HG03558 (cell line): Measurements from ENCODE around the gene TPO.

Experiments used
- ATAC-seq: cut with Tn5 transposase; IDR thresholded peaks from one replicate; pipeline ENCODE4 v1.9.1; 2021; ENCODE audit warnings: moderate number of reproducible peaks; ENCODE audit not compliant: unreplicated experiment; ENCODE audit errors: extremely low read depth

The TPO gene

GRCh38 chr2:1438972-1439371 lies 25.7 kb downstream of the TPO start:
- ATAC-seq = no peak

GRCh38 chr2:1440581-1440980 lies 27.3 kb downstream of the TPO start:
- ATAC-seq = no peak

GRCh38 chr2:1446301-1446700 lies 33.0 kb downstream of the TPO start:
- ATAC-seq = no peak

DNA sequence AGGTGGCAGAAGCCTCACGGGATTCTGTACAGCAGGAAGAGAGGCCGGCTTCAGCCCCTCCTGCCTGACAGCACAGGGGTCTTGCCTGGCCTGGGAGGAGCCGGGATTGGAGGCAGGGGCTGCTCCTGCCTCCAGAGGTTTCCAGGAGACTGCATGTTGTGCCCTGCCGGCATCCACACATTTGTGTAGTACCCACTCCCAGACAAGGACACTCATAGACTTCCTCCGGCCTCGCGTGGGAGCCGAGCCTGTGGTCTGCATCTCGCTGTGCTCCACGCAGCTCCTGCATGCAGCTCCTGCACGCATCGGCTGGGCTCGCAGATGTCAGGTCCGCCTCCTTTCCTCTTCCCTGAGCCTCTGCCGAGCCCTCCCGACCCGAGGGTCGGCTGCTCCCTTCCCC lies 34.7 kb downstream of the TPO start:
- no peak for ATAC-seq

- no peak for ATAC-seq
These were observed 37.7 kb downstream of the TPO start for GRCh38 chr2:1450915-1451314.

- no peak for ATAC-seq
These were observed 38.2 kb downstream of the TPO start for GRCh38 chr2:1451422-1451821.

DNA sequence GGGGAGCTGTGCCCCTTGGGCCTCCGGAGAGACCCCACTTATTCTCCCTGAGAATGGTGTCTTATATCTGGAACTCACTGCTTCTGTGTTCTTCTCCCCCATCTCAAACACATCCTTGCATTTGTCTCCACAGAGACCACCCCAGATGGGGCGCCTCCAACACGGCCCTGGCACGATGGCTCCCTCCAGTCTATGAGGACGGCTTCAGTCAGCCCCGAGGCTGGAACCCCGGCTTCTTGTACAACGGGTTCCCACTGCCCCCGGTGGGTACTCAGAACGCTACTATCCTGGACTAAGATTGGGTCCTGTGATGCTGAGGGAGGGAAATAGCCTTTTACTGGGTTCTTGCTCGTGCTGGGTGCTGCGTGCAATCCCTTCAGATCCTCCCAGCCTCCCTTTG lies 40.3 kb downstream of the TPO start:
- no peak for ATAC-seq

GRCh38 chr2:1454346-1454745 lies 41.1 kb downstream of the TPO start:
- no peak for ATAC-seq

DNA sequence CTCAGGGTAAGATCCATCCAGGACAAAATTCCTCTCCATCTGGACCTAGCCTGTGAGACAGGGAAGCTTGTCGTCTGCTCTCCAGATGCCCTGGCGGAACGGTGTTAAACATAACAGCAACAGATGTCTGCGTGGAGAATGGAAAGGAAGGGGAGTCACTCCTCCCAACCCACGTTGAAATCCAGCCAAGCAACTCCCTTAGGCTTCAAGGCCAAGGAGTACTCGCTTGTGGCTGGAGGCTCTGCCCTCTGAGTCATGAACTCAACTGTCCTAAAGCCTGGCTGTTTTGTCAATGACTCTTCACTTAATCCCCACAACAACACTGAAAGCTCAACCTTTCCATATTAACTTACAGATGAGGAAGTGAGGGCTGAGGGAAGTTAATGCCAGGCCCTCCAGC lies 42.2 kb downstream of the TPO start:
- ATAC-seq = no peak

- ATAC-seq = no peak
These were observed 45.2 kb downstream of the TPO start for GRCh38 chr2:1458432-1458831.

GRCh38 chr2:1459727-1460126 lies 46.5 kb downstream of the TPO start:
- ATAC-seq = no peak

GRCh38 chr2:1460851-1461418 lies 47.7 kb downstream of the TPO start:
- no peak for ATAC-seq

DNA sequence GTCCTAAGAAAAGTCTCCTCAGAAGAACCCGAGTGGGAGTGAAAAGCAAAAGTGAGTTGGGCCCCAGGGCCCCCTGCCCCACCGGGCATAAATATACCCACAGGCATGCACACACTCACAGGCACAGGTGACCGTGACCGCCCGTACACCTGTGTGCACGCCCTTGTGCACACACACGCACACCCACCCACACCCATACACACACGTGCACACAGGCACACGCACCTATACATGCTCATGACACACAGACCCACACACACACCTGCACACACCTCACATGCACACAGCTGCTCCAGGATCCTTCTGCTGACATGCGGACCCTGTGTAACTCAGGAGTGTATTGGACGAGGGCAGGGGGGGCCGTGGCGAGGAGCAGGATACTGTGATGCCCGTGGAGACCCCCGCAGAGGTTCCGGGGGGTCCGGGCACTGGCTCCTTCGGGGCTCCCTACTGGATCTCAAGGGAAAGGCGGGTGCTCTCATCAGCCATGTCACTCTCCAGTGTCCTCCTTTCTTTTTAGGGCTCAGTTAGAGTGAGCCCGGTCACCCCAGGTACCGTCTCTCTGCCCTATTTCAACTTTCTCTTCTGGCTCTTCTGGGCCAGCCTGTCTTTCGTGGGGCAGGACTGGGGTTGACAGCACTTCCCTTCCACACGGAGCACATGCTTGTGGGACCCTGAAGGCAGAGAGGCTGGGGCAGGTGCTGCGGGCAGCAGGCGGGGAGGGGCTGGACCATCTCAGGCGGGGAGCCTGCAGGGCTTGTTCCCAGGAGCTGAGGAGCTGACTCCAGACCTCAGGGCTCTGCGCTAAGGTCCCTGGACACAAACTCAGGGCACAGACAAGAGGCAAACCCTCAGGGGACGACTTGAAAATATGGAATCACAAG lies 48.5 kb downstream of the TPO start:
- ATAC-seq = no peak

GRCh38 chr2:1462994-1463393 lies 49.7 kb downstream of the TPO start:
- ATAC-seq = no peak

DNA sequence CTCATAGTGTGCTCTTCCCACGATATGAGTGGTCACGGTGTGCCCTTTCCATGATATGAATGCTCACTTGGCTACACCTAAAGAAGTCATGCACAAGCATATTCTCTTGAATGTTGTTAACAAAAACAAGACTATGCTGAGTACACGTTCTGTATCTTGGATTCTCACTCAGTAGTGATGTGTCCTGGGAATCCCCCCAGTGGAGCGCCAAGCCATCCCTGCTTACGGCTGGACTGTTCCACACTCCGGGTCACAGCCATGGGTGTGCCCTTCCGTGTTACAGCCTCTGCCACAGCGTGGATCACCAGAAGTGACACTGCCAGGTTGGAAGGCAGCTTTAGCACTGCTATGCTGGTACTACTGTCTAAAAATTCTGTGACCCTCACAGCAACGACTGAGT lies 59.1 kb downstream of the TPO start:
- ATAC-seq = no peak

DNA sequence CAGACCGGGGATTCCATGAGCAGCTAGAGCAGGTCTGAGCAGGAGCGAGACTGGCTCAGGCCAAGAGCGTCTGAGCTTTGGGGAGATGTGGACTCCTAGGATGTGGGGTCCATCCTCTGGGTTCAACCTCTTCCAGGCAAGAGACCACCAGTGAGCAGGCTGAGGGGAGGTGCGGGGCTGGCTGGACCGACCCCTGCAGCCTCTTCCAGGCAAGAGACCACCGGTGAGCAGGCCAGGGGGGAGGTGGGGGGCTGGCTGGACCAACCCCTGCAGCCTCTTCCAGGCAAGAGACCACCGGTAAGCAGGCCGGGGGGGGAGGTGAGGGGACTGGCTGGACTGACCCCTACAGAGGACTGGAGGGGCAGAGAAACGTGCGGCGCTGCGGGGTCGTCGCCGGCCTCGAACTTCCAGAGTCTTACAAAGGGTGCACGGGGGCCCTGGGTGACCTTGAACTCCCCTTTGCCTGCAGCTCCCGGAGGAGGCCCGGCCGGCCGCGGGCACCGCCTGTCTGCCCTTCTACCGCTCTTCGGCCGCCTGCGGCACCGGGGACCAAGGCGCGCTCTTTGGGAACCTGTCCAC lies 63.4 kb downstream of the TPO start:
- no peak for ATAC-seq

- ATAC-seq = no peak
These were observed 64.2 kb downstream of the TPO start for GRCh38 chr2:1477196-1478040.

- ATAC-seq = no peak
These were observed 65.3 kb downstream of the TPO start for GRCh38 chr2:1478311-1479305.

DNA sequence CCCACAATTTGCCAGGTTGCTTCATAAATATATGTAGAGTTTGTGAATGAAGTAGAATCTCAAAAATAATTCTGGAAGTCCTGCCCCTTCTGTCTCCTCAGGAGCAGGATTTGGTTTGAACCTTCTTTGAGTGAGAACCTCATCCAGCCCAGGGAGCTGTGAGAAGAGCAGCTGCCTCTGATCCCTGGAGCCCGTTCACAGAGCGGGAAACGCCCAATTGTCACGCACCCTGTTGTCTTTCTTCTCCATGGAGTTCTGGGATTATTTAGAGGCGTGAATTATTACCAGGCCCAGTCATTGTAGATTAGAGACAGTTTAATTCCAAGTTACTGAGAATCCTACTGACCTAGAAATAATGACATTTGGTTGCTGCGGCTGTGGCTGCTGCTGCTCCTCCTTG lies 66.1 kb downstream of the TPO start:
- ATAC-seq = no peak

DNA sequence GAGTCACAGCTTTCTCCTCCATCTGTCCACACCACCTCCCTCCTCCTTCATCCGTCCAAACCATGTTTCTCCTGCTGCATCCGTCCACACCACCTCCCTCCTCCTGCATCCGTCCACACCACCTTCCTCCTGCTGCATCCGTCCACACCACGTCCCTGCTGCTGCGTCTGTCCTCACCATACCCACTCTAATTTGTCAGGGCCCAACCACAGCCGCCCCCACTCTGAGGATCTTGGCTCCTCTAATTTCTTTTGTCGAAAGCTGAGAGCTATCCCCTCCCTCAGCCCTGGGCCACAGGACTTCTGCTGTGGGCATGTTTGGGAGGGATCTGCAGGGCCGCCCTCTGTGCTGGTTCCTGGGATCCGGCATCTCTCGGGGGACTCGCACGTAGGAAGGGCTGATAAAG lies 67.4 kb downstream of the TPO start:
- ATAC-seq = no peak
